CMK (cell line): ENCODE data around the gene TPM2.
A peak's percentile ranks its signal among the peaks of the same experiment; 100 is the strongest.

Experiments
- DNase-seq: peaks from one replicate; pipeline ENCODE4 v3.0.0-alpha.2; 2010; ENCODE audit warnings: low read depth

The TPM2 gene

GRCh38 chr9:35696520-35697215, 6.9 kb upstream of the TPM2 start:
- DNase-seq: peak; percentile 31

GRCh38 chr9:35695943-35696401, 6.2 kb upstream of the TPM2 start:
- DNase-seq: no peak

- DNase-seq: no peak
These were observed 2.1 kb upstream of the TPM2 start for GRCh38 chr9:35691757-35692301.

- no peak for DNase-seq
These were observed 1.6 kb upstream of the TPM2 start for GRCh38 chr9:35691334-35691650.

GRCh38 chr9:35690614-35691333, 1.0 kb upstream of the TPM2 start:
- DNase-seq: peak; percentile 52

- no peak for DNase-seq
These were observed 529 bp upstream of the TPM2 start for GRCh38 chr9:35690294-35690613.

- DNase-seq: no peak
These were observed 875 bp downstream of the TPM2 start for GRCh38 chr9:35688558-35689541.

- no peak for DNase-seq
These were observed 1.7 kb downstream of the TPM2 start for GRCh38 chr9:35687972-35688557.

GRCh38 chr9:35687306-35687705, 2.4 kb downstream of the TPM2 start:
- DNase-seq: no peak

- no peak for DNase-seq
These were observed 3.2 kb downstream of the TPM2 start for GRCh38 chr9:35686222-35687203.

GRCh38 chr9:35685506-35685905, 4.2 kb downstream of the TPM2 start:
- no peak for DNase-seq

- no peak for DNase-seq
These were observed 4.8 kb downstream of the TPM2 start for GRCh38 chr9:35684921-35685320.

GRCh38 chr9:35683323-35683722, 6.4 kb downstream of the TPM2 start:
- no peak for DNase-seq

- DNase-seq: no peak
These were observed 7.0 kb downstream of the TPM2 start for GRCh38 chr9:35682520-35683315.

GRCh38 chr9:35682051-35682450, 7.7 kb downstream of the TPM2 start:
- no peak for DNase-seq

GRCh38 chr9:35681341-35682002, 8.3 kb downstream of the TPM2 start:
- DNase-seq: no peak

- DNase-seq: no peak
These were observed 9.2 kb downstream of the TPM2 start for GRCh38 chr9:35680331-35681105.

- DNase-seq: no peak
These were observed 9.9 kb downstream of the TPM2 start for GRCh38 chr9:35679766-35680330.
